GM18519 (cell line): ENCODE results near the gene TIMD4.
"Not testable (repeated sequence)": the region's sequence is repeated elsewhere in the genome, so short reads cannot be mapped to it uniquely, and the experiment has no call there.

Experiments used
- ATAC-seq: cut with Tn5 transposase; IDR thresholded peaks from one replicate; pipeline ENCODE4 v1.9.1; 2021; ENCODE audit warnings: mild to moderate bottlenecking, moderate library complexity; ENCODE audit not compliant: unreplicated experiment, low FRiP score

TIMD4 gene

GRCh38 chr5:156963125-156963524, at the start of gene TIMD4:
Gene TIMD4 (minus strand): TSS chr5:156963226. CDS start chr5:156963198, 28 bp downstream.
- no peak for ATAC-seq

GRCh38 chr5:157006262-157006661, 43.2 kb upstream of the TIMD4 start:
- no peak for ATAC-seq

DNA sequence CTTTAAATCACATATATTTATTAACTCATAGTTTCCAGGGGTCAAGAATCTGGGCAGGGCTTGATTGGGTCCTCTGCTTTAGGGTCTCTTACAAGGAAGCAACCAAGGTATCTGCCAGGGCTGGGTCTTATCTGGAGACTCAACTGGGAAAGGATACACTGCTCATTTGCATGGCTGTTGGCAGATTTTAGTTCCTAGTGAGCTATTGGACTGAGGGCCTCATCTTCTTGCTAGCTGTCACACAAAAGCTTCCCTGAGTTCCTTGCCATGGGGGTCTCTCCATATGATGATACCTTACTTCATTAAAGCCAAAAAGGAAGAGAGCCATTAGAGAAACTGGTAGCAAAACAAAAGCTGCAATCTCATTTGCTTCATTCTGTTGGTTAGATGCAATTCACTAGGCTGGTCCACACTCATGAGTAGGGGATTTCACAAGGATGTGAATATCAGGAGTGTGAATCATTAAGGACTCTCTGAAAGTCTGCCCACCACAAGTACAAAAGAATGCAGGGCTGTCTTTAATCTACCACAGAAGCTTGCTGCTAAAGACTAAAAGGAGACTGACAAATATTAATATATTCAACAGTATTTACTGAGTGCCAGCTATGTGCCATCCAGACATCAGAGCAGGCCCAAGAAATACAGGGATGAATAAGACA, 42.0 kb upstream of the TIMD4 start:
- ATAC-seq = no peak

GRCh38 chr5:156991714-156992113, 28.7 kb upstream of the TIMD4 start:
- ATAC-seq = no peak

DNA sequence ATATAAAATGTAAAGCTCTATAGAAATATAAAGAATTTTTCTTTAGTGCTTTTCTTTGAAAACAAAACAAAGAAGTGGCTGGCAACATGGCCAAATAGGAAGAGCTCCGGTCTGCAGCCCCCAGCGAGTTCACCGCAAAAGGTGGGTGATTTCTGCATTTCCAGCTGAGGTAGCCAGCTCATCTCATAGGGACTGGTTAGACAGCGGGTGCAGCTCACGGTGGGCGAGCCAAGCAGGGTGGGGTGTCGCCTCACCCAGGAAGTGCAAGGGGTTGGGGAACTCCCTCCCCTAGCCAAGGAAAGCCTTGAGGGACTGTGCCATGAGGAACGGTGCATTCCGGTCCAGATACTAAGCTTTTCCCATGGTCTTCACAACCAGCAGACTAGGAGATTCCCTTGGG, 21.0 kb upstream of the TIMD4 start:
- ATAC-seq = no peak

DNA sequence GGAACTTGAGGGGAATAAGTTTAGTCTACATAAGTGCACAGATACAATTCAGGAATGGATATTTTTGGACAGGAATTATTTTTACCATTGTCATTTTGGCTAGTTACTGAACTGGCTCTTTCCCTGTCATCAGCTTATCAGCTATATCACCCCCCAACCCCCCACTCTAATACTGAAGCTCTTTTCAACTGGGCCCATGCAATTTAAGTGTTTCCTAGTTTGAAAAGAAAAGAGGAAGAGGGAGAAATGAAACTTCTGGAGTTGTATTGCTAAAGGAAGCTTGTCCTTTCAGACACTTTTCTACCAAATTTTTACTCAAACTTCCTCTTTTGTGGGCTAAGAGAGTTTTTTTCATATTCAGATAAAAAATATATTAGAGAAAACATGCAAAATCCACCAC, 18.5 kb upstream of the TIMD4 start:
- ATAC-seq = no peak

DNA sequence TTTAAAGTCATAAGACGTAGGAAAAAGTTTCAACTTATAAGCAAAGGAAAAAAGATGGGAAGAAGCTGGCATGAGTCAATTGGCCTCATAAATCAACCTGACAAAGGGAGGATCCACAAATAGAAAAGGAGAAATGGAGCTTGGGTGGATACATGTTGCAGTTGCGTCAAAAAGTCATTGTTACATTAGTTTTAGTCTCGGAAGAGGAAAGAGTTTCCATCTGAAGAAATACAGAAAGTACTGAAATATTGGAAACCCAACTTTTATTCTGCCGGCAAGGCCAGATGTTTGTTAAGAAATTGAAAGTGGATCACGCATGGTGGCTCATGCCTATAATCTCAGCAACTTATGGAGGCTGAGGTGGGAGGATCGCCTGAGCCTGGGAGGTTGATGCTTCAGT, 11.3 kb upstream of the TIMD4 start:
- ATAC-seq = no peak

DNA sequence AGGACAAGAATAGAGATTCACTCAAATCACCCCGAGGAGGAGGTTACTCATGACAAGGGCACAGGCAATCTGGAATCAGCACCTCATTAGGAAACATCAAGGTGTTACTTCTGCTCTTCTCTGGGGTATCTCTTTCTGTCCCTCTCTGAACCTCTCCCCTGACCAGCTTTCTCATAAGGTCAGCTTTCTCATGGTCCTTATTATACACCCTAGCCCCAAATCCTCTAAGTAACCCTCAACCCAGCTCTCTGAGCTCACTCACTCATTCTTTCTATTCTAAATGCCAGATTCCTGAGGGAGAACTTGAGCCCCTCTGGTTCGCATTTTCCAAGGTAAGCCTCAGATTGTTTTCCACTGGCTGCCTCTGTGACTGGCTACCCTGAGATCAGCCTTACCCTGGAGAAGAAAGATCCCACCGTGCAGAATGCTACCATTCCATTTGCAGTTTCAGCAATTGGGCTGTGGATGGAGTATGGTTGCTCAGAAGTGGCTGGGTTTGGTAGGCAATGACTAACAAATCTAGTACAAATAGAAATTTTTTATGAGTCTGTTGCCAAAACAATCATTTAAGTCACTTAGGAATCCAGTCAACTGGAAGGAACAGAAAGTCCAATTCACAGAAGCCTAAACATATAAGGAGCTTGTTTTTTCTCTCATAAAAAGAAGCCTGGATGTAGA, 9.0 kb upstream of the TIMD4 start:
- ATAC-seq = no peak

DNA sequence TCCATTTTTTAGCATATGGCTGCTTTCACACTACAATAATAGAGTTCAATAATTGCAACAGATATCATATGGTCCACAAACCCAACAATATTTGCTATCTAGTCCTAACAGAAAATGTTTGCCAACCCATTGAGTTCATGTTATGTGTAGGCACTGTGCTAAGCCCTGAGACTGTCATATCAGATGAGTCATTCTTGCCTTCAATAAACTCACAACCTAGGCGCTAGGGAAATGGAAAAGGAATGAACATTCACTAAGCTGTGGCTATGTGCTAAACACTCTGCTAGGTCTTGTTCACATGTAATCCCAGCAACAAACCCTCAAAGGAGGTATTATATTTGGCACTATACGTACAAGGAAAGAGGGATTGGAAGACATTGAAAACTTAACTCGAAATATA, 8.4 kb upstream of the TIMD4 start:
- no peak for ATAC-seq

- not testable (repeated sequence) for ATAC-seq
Measured at GRCh38 chr5:156967386-156967785, 4.4 kb upstream of the TIMD4 start.

GRCh38 chr5:156956321-156956720, 6.7 kb downstream of the TIMD4 start:
- no peak for ATAC-seq

DNA sequence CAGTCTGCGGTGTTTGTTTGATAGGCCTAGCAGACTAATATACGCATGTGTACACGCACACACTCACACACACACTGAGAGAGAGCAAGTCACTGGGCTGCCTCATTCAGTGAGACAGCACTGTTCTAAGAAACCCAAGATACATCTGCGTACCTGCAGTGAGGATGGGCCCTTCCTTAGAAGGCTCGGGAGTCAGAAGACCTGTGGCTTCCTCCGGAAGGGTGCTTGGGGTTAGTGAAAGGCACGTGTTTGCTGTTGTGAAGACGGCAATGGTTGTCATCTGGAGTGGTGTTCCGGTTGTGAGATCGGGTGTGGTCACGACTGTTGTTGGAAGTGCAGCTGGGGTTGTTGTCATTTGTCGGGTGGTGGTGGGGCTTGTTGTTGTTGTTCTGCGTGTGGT, 11.7 kb downstream of the TIMD4 start:
- ATAC-seq = no peak

- ATAC-seq = no peak
Measured at GRCh38 chr5:156950716-156951115, 12.3 kb downstream of the TIMD4 start.

GRCh38 chr5:156949424-156949823, 13.6 kb downstream of the TIMD4 start:
- ATAC-seq = no peak

GRCh38 chr5:156947925-156948324, 15.1 kb downstream of the TIMD4 start:
- no peak for ATAC-seq

DNA sequence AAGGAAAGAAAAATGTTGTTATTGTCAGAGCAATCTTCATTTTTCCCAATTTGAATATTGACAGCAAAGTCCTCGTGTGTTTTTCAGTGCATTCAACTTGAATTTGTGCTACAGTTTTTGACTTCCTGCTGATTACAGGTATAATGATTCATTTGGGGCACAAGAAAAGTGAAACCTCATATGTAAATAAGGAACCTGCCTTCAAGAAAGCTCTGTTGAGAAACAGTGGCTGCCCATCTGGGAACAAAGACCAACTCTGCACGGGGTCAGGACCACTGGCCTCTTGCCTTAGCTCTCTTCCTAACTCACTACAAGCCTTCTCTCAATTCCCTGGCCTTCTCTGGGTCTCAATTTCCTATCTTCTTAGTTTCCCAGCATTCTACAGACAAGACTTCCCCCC, 21.0 kb downstream of the TIMD4 start:
- ATAC-seq = peak; percentile 92

GRCh38 chr5:156940462-156940861, 22.6 kb downstream of the TIMD4 start:
- not testable (repeated sequence) for ATAC-seq

DNA sequence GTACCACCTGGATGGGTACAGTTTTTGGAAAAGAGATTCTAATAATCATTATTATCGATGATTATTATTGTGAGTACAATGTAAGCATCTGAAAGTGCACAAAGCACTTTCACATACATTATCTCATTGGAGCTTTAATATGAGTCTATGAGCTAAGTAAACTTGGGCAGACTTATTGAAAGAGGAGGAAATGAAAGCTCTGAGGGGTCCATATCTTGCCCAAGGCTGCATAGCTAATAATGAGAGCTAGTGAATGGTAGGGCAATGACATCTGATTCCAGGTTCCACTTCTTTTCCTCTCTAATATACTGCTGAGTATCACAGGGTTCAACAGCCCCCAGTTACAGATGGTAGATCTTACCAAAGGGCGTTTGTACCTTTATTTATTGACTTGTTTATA, 26.1 kb downstream of the TIMD4 start:
- peak; percentile 36 for ATAC-seq

- peak; percentile 42 for ATAC-seq
Measured at GRCh38 chr5:156934450-156935211, 28.4 kb downstream of the TIMD4 start.

DNA sequence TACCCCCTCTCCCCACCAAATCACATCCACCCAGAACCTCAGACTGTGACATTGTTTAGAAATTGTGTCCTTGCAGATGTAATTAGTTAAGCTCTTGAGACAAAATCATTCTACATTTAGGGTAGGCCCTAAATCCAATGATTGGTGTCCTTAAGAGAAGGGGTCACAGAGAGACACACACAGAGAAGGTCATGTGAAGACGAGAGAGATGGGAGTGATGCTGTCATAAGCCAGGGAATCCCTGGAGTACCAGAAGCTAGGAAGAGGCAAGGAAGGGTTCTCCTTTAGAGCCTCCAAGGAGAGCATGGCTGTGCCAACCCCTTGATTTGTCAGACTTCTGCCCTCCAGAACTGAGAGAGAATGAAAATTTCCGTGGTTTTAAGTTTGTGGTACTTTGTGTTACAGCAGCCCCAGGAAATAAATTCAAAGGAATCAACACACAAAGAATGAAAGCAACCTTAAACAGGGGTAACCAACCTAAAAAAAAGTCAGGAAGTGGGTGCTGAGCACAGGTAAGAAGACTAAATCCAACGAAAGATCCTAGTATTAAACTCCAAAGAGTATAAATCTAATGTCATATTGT, 33.6 kb downstream of the TIMD4 start:
- ATAC-seq = no peak

- ATAC-seq = no peak
Measured at GRCh38 chr5:156927545-156927944, 35.5 kb downstream of the TIMD4 start.
